GM21717 (cell line): Measurements from ENCODE around the gene ZNF598.

Source experiments
- ATAC-seq: cut with Tn5 transposase; IDR thresholded peaks from one replicate; pipeline ENCODE4 v1.9.1; 2021; ENCODE audit warnings: mild to moderate bottlenecking, moderate library complexity; ENCODE audit not compliant: unreplicated experiment

ZNF598 gene

GRCh38 chr16:2009791-2010510 is at the start of gene ZNF598:
TSS of gene ZNF598 (minus strand) at chr16:2009821.
- peak; percentile 66 for ATAC-seq

GRCh38 chr16:2058872-2059271 is 49.3 kb upstream of the ZNF598 start:
- no peak for ATAC-seq

GRCh38 chr16:2058420-2058819 is 48.8 kb upstream of the ZNF598 start:
- no peak for ATAC-seq

DNA sequence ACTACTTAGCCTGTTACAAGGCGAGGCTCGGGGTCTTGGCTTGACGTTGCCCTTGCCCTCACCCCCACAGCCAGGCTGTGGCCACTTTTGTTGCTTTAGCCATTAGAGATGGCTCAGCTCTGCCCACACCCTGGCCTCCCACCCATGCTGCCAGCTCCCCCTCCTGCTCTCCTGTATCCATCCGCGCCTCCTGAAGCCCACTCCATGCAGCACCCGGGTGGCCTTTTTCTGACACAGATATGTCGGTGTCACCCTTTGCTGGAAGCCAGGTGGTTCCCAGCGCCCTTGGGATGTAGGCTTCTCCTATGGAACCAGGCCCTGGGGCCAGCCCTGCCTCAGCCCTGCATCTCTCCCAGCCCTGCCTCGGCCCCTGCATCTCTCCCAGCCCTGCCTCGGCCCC is 47.8 kb upstream of the ZNF598 start:
- ATAC-seq: no peak

- no peak for ATAC-seq
Measured at GRCh38 chr16:2056681-2057407, 47.2 kb upstream of the ZNF598 start.

- no peak for ATAC-seq
Measured at GRCh38 chr16:2056077-2056476, 46.5 kb upstream of the ZNF598 start.

- ATAC-seq: no peak
Measured at GRCh38 chr16:2054543-2055245, 45.1 kb upstream of the ZNF598 start.

- ATAC-seq: no peak
Measured at GRCh38 chr16:2053897-2054296, 44.3 kb upstream of the ZNF598 start.

DNA sequence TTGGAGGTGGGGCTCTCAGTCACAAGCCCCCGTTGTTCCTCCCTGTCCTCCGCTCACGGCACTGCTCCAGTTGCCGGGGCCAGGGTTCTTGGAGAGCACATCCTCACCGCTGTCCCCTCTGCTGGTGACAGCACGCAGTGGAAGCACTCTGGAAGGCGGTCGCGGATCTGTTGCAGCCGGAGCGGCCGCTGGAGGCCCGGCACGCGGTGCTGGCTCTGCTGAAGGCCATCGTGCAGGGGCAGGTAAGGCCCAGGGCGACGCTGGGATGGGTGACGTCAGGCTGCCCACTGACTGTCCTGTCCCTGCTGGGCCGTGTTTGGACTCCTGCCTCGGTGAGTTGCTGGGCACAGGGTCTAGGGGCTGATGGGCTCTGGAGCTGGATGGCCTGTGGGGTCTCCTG is 43.6 kb upstream of the ZNF598 start:
- no peak for ATAC-seq

GRCh38 chr16:2048116-2048543 is 38.5 kb upstream of the ZNF598 start:
- ATAC-seq: no peak

DNA sequence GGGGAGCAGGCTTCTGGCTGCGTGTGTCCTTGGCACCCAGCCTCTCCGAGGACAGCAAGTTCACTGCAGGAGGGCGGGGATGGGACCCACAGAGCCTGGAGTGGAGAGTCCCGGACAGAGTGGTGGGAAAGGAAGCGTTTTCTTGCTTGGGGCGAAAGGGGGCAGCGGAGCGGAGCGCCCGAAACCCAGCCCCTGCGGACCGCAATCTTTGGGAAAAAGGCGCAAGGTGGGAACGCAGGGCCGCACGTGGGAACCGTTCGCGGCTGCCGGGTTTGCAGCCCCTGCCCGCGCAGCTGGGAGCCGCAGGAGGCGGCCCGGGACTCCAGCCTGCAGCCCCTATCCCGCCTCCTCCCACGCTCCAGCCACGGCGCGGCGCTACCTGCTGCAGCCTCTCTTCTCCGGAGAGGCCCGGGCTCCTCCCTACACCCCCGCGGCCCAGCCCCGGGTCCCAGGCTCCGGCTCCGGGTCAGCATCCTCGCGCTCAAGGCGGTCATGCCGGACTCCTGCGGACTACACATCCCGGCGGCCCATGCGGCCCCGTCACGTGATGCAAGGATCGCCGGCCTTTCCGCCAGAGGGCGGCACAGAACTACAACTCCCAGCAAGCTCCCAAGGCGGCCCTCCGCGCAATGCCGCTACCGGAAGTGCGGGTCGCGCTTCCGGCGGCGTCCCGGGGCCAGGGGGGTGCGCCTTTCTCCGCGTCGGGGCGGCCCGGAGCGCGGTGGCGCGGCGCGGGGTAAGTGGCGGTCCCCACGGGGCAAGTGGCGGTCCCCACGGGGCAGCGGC is 37.9 kb upstream of the ZNF598 start, which contains the start of the genes NTHL1 and TSC2:
NTHL1 (minus strand) TSS at position 505 of the 786 bp plus-strand sequence; CDS start at position 494, 11 bp downstream.
TSC2 (plus strand) TSS at position 656 of the 786 bp plus-strand sequence. CDS start 631 bp downstream, outside the sequence.
- ATAC-seq: peak; percentile 69

DNA sequence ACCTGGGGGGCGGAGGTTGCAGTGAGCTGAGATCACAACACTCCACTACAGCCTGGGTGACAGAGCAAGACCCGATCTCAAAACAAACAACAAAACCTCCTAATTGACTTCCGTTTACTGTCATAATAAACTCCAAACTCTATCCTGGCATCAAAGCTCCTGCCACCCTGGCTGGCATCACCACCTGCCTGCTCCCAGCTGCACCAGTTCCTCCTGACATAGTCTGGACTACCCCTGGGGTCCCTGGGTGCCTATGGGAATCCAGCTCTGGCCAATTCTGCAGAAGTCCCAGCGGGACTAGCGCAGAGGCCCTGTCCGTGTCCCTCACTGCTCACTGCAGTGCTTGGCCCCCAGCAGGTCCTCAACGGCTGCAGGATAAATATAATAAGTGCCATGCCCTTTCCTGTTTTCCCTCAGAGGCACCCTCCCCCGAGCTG is 37.3 kb upstream of the ZNF598 start:
- no peak for ATAC-seq

DNA sequence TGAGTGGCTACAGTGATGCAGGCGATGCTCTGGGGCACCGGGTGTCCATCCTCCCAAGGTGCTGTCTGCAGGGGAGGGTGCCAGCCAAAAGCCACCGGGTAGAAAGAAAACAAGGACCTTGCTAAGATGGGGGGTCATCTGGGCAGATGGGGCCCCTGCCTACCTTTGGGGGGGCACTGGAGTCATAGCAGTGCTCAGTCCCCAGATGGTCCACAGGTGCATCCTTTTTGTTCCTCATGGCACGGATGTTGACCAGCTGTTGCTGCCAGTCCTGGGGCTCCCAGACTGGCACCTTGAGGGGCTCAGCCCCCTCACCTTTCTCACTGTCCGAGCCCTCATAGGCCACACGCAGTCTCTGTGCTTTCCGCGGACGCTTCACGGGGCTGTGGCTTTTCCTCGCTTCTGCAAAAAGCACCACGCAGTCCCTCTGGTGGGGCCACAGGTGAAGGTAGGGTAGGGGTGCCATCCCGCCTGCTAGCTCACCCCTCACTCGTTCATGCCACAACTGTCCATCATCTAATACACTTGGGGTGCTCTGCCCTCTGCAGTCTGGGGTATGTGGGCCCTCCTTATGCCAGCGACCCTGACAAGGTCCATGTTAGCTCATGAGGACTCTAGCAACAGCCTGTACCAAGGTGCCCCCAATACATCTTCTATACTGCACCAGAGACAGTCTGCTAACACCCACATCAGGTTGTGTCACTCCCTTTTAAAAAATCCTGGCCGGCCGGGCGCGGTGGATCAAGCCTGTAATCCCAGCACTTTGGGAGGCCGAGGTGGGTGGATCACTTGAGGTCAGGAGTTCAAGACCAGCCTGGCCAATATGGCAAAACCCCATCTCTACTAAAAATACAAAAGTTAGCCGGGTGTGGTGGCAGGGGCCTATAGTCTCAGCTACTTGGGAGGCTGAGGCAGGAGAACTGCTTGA is 36.6 kb upstream of the ZNF598 start:
- no peak for ATAC-seq

- no peak for ATAC-seq
Measured at GRCh38 chr16:2044541-2044940, 34.9 kb upstream of the ZNF598 start.

DNA sequence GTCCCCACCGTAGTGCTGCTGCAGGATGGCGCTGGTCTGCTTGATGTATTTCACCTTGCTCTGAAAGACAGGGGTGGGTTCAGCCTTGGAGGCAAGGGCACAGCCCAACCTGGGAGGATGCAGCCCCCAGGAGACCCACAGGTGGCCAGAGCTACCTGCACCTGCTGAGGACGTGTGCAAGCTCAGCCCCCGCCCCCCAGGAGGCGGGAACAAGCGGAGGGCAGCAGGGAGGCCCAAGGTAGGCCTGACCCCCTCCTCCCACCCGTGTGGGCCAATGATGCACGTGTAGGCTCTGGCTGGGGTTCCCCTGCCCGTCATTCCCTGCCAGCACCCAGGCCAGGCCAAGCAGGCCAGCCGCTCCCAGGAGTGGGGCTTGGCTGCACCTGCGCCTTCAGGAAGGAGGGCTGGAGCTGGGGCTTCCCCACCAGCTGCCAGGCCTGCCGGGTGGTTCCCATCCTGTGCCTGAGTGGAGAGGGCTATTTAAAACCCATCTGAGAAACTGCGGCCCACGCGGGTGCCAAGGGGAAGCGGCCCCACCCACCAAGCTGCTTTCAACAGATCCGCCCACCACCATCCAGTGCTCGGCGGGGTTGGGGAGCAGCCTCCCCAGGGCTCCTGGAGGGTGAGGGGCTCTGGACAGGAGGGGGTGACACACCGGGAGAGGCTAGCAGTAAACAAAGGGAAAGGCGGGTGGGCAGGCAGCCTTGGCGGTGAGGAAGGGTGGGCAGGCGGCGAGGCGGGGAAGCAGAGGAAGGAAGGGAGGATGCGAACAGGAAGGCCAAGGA is 34.2 kb upstream of the ZNF598 start:
- no peak for ATAC-seq

DNA sequence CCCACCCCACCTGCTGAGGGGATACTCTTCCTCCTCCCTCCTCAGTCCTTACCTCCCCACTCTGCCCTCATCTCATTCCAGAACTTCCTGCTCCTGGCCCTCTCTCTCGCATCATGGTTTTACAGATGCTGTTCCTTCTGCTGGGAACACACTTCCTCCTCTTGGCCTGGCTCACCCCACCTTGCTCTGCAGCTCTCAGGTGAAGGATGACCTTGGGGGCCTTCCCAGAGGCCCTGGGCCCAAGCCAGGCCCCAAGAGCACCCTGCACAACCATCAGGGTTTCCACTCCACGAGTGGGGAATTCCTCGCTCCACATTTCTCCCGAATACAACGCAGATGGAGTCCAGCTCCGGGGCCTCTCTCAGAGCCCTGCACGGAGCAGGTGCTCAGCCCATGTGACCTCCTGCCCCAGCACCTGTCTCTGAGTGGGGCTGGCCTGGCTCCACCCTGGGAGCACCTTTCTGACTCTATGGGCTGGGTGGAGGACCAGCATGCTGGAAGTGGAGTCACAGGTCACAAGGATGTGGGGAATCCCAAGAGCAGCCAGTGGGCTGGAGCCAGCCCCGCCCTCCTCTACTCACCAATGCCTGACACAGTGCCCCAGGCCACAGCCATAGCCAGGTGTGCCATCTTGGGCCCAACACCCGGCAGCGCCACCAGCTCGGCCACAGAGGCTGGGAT is 33.5 kb upstream of the ZNF598 start:
- ATAC-seq: no peak

DNA sequence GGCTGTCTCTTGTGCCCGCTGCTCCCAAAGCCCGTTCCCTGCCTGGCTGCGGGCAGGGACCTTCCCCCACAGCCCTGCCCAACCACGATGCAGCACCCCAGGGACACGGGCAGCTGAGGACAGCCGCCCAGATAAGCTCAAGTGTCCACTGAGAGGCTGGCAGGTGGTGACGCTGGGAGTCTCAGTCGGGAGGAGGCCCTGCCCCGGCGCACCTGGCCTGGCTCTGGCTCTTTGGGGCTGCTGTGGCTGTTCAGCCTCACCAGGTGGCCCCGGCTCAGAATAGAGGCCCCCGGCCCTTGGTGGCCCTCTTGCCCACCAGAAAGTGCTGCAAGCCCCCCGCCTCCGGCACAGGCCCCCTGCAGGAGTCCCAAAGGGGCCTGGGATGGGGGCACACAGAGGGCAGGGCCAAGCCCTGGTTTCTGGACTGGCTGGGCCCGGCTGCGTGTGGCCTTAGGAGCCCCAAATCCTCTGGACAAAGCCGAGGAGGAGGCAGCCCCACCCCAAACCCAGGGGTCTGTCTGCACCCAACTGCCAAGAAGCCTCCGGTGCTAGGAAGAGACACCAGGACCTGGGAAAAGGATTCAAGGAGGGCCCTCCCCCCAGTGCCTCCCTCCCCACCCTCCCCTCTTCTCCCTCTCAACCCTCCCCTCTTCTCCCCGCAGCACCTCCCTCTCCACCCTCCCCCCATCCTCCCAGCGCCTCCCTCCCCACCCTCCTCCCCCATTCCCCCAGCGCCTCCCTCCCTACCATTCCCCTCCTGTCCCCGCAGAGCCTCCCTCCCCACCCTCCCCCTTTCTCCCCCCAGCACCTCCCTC is 32.8 kb upstream of the ZNF598 start:
- ATAC-seq: no peak
